ENCODE data around the gene SLC26A6.

DNA sequence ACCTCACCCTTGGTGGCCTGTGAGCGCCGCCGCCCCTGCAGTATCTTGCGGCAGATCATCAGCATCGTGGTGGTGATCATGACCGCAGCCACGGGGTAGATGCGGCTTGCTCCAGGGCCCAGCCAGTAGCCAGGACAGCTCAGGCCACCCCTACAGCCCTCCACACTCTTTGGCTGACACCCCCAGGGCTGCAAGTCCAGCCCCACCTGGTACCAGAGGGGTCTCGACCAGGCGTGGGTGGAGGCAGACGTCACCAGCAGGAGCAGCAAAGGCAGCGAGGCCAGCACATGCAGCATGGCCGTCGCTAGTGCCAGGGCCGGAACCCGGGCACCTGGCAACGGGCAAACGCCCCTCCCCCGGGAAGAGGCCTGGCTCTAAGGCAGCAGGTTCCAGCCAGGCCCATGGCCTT lies 13.8 kb downstream of the SLC26A6 start, which contains the start of gene TMEM89:
- TF ChIP-seq, protein P1, sequence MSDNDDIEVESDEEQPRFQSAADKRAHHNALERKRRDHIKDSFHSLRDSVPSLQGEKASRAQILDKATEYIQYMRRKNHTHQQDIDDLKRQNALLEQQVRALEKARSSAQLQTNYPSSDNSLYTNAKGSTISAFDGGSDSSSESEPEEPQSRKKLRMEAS (CRISPR knock-in tag; IDR thresholded peaks at IDR 0.05): no peak
- no peak for TF ChIP-seq TCF7 (CRISPR knock-in tag; IDR thresholded peaks at IDR 0.05; ENCODE audit: low read depth)
- TF ChIP-seq, protein P2, sequence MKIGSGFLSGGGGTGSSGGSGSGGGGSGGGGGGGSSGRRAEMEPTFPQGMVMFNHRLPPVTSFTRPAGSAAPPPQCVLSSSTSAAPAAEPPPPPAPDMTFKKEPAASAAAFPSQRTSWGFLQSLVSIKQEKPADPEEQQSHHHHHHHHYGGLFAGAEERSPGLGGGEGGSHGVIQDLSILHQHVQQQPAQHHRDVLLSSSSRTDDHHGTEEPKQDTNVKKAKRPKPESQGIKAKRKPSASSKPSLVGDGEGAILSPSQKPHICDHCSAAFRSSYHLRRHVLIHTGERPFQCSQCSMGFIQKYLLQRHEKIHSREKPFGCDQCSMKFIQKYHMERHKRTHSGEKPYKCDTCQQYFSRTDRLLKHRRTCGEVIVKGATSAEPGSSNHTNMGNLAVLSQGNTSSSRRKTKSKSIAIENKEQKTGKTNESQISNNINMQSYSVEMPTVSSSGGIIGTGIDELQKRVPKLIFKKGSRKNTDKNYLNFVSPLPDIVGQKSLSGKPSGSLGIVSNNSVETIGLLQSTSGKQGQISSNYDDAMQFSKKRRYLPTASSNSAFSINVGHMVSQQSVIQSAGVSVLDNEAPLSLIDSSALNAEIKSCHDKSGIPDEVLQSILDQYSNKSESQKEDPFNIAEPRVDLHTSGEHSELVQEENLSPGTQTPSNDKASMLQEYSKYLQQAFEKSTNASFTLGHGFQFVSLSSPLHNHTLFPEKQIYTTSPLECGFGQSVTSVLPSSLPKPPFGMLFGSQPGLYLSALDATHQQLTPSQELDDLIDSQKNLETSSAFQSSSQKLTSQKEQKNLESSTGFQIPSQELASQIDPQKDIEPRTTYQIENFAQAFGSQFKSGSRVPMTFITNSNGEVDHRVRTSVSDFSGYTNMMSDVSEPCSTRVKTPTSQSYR (CRISPR knock-in tag; IDR thresholded peaks at IDR 0.05): no peak
- TF ChIP-seq, protein P3, sequence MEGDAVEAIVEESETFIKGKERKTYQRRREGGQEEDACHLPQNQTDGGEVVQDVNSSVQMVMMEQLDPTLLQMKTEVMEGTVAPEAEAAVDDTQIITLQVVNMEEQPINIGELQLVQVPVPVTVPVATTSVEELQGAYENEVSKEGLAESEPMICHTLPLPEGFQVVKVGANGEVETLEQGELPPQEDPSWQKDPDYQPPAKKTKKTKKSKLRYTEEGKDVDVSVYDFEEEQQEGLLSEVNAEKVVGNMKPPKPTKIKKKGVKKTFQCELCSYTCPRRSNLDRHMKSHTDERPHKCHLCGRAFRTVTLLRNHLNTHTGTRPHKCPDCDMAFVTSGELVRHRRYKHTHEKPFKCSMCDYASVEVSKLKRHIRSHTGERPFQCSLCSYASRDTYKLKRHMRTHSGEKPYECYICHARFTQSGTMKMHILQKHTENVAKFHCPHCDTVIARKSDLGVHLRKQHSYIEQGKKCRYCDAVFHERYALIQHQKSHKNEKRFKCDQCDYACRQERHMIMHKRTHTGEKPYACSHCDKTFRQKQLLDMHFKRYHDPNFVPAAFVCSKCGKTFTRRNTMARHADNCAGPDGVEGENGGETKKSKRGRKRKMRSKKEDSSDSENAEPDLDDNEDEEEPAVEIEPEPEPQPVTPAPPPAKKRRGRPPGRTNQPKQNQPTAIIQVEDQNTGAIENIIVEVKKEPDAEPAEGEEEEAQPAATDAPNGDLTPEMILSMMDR (IDR thresholded peaks at IDR 0.05): no peak
- TF ChIP-seq CBFB (CRISPR knock-in tag; IDR thresholded peaks at IDR 0.05; ENCODE audit: low read depth): no peak
- TF ChIP-seq ZNF423 (CRISPR knock-in tag; IDR thresholded peaks at IDR 0.05): no peak

Measured in WTC11 (cell line).